ENCODE results near the gene ATF6.

- no peak for TF ChIP-seq CTCF (IDR thresholded peaks at IDR 0.05)
- no peak for TF ChIP-seq POLR2A (IDR thresholded peaks at IDR 0.05)
Observed at GRCh38 chr1:161736335-161736969, 29.7 kb upstream of the ATF6 start.
